Mesothelial cell of epicardium (in vitro differentiated cells): ENCODE measurements around the gene EML1. TPM values are rescaled to one million over a fixed set of nuclear protein-coding genes. Genes with fewer than 3 reads are reported as not detected.

Experiments used
- DNase-seq, 2 experiments: peaks; one replicate each; pipeline ENCODE4 v3.0.0; 2021; ENCODE audit warnings: low spot score in 2 of 2; ENCODE audit not compliant: unreplicated experiment in 2 of 2
- H3K27ac Mint-ChIP-seq: 2 replicates; pipeline ENCODE4 v1.8.0; 2021; ENCODE audit warnings: mixed read lengths
- H3K27me3 Mint-ChIP-seq: 2 replicates; pipeline ENCODE4 v1.8.0; 2021; ENCODE audit warnings: low read depth, mixed read lengths
- H3K36me3 Mint-ChIP-seq: 2 replicates; pipeline ENCODE4 v1.8.0; 2021; ENCODE audit warnings: mixed read lengths
- H3K4me1 Mint-ChIP-seq: 2 replicates; pipeline ENCODE4 v1.8.0; 2021; ENCODE audit warnings: mixed read lengths
- H3K4me3 Mint-ChIP-seq: 2 replicates; pipeline ENCODE4 v1.8.0; 2021; ENCODE audit warnings: mild to moderate bottlenecking, moderate library complexity, mixed read lengths
- H3K9me3 Mint-ChIP-seq: 2 replicates; pipeline ENCODE4 v1.8.0; 2021; ENCODE audit warnings: mixed read lengths
- total RNA-seq: library from RNA; stranded (reverse); gene quantifications from 3 replicates; pipeline ENCODE4 v1.2.1, GENCODE V29; 2021
- TF ChIP-seq, protein P1 (sequence below): fragments of 200-600 bp; sonication (generic); IDR thresholded peaks from one replicate; pipeline ENCODE4 v1.5.0; 2021; ENCODE audit warnings: antibody characterized with exemption; ENCODE audit not compliant: unreplicated experiment

Gene EML1
- total RNA-seq, 1 donor from 2014 or later, result 18.9 TPM

DNA sequence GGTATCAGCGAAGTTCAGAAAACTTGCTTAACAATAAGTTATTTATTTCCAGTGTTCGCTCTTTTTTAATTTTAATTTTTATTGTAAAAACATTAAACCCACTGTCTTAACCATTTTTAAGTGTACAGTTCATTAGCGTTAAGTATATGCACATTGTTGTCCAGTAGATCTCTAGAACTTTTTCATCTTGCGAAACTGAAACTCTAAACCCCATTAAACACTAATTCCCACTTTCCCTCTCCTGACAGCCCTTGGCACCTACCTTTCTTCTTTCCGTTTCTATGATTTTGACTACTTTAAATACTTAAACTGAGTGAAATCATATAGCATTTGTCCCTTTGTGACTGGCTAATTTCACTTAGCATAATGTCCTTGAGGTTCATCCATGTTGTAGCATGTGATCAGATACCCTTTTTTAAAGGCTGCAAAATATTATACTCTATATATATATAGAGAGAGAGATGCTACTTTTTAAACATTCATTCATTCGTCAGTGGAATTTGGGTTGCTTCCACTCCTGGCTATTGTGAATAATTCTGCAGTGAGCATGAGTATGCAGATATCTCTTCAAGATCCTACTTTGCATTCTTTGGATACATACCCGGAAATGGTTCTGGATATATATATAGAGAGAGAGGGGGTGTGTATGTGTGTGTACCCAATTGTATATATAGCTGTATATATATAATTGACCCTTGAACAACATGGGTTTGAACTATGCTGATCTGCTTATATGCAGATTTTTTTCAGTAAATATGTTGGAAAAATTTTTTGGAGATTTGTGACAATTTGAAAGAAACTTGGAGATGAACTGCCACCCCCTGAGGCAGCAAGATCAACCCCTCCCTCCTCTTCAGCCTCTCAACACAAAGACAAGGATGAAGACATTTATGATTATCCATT lies 197.3 kb downstream of the EML1 start:
- Mint-ChIP-seq H3K4me3 (no peak overlapping the region), H3K4me1 (no peaks in the 10 kb centered on the region), H3K27me3 (no peaks in the 10 kb centered on the region), H3K9me3 (peaks cover 23% of the 10 kb centered on the region), H3K27ac (no peak overlapping the region), H3K36me3 (peaks cover 25% of the 10 kb centered on the region)
- TF ChIP-seq, protein P1, sequence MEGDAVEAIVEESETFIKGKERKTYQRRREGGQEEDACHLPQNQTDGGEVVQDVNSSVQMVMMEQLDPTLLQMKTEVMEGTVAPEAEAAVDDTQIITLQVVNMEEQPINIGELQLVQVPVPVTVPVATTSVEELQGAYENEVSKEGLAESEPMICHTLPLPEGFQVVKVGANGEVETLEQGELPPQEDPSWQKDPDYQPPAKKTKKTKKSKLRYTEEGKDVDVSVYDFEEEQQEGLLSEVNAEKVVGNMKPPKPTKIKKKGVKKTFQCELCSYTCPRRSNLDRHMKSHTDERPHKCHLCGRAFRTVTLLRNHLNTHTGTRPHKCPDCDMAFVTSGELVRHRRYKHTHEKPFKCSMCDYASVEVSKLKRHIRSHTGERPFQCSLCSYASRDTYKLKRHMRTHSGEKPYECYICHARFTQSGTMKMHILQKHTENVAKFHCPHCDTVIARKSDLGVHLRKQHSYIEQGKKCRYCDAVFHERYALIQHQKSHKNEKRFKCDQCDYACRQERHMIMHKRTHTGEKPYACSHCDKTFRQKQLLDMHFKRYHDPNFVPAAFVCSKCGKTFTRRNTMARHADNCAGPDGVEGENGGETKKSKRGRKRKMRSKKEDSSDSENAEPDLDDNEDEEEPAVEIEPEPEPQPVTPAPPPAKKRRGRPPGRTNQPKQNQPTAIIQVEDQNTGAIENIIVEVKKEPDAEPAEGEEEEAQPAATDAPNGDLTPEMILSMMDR, result no peak
- no peak for DNase-seq

DNA sequence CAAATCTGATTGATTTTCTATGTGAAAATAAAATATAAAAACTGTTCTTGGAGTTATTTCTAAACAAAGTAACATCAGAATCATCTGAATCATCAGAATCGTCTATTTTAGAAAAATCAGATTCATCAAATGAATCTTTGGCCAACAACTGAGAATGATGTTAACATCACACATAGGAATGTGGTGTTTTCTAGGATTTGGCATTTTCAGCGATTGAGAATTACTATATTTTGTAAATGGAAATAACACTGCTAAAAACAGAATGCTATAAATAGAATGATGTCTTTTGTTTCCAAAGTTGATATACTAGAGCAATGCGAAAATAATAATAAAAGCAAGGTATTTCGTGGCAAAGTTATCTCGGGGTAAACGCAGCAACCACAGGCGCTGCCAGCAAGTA lies 198.1 kb downstream of the EML1 start:
- Mint-ChIP-seq H3K4me3 (no peak overlapping the region), H3K36me3 (peaks cover 21% of the 10 kb centered on the region), H3K27ac (no peak overlapping the region), H3K9me3 (peaks cover 22% of the 10 kb centered on the region), H3K4me1 (no peaks in the 10 kb centered on the region), H3K27me3 (no peaks in the 10 kb centered on the region)
- TF ChIP-seq, protein P1, result no peak
- DNase-seq, result no peak

Other genes starting within 250 kb of the EML1 start
- gene CCDC85C, start 189.2 kb upstream of the EML1 start, total RNA-seq, result 82.2 to 85.2 TPM (median 82.3 TPM) in 3 replicates
- gene HHIPL1, start 148.3 kb upstream of the EML1 start, total RNA-seq, result 4.4 to 4.7 TPM (median 4.5 TPM) in 3 replicates
- 1.9 to 2.4 TPM (median 2.3 TPM) in 3 replicates for gene CYP46A1, start 109.1 kb upstream of the EML1 start, total RNA-seq